MM.1S (cell line): ENCODE results near the gene EIF4H.

Source experiments
- DNase-seq: peaks from one replicate; pipeline ENCODE4 v3.0.0-alpha.2; 2015
- H2AFZ ChIP-seq: fragments of 300-600 bp; sonication (generic); 2 replicates; pipeline ENCODE4 v1.6.0; 2016; ENCODE audit warnings: antibody characterized with exemption, low read length
- H3F3A ChIP-seq: fragments of 300-600 bp; sonication (generic); 2 replicates; pipeline ENCODE4 v1.6.1; 2016; ENCODE audit warnings: mild to moderate bottlenecking, antibody characterized with exemption, low read length, moderate library complexity, mixed read lengths; ENCODE audit not compliant: insufficient read depth
- H3K27ac ChIP-seq: fragments of 300-600 bp; sonication (generic); 2 replicates; pipeline ENCODE4 v1.5.1; 2016; ENCODE audit warnings: mild to moderate bottlenecking, low read length
- H3K27me3 ChIP-seq: fragments of 300-600 bp; sonication (generic); replicated peaks from 2 replicates; pipeline ENCODE4 v1.6.0; 2016; ENCODE audit warnings: low read length; ENCODE audit not compliant: insufficient read depth
- H3K36me3 ChIP-seq: fragments of 300-600 bp; sonication (generic); replicated peaks from 2 replicates; pipeline ENCODE4 v1.6.1; 2016; ENCODE audit warnings: mild to moderate bottlenecking, low read length, mixed read lengths; ENCODE audit not compliant: insufficient read depth
- H3K4me1 ChIP-seq: fragments of 300-600 bp; sonication (generic); 2 replicates; pipeline ENCODE4 v1.6.1; 2016; ENCODE audit warnings: low read length, mixed read lengths
- H3K4me2 ChIP-seq: fragments of 300-600 bp; sonication (generic); 2 replicates; pipeline ENCODE4 v1.6.0; 2016; ENCODE audit warnings: low read depth, low read length
- H3K4me3 ChIP-seq: fragments of 300-600 bp; sonication (generic); 2 replicates; pipeline ENCODE4 v1.5.1; 2016; ENCODE audit warnings: low read length, mixed read lengths
- H3K79me2 ChIP-seq: fragments of 300-600 bp; sonication (generic); 2 replicates; pipeline ENCODE4 v1.6.1; 2016; ENCODE audit warnings: mixed run types, low read length, mixed read lengths
- H3K9ac ChIP-seq: fragments of 300-600 bp; sonication (generic); 2 replicates; pipeline ENCODE4 v1.6.1; 2016; ENCODE audit warnings: low read length, mixed read lengths
- H3K9me2 ChIP-seq: fragments of 300-600 bp; sonication (generic); replicated peaks from 2 replicates; pipeline ENCODE4 v1.6.1; 2016; ENCODE audit warnings: mild to moderate bottlenecking, low read length, mixed read lengths; ENCODE audit not compliant: insufficient read depth
- H3K9me3 ChIP-seq: fragments of 300-600 bp; sonication (generic); replicated peaks from 2 replicates; pipeline ENCODE4 v1.6.1; 2016; ENCODE audit warnings: mild to moderate bottlenecking, low read length, mixed read lengths; ENCODE audit not compliant: insufficient read depth
- H4K20me1 ChIP-seq: fragments of 300-600 bp; sonication (generic); 2 replicates; pipeline ENCODE4 v1.6.1; 2016; ENCODE audit warnings: mild to moderate bottlenecking, low read length, moderate library complexity, mixed read lengths; ENCODE audit not compliant: insufficient read depth
- CTCF ChIP-seq: fragments of 300-600 bp; sonication (generic); IDR thresholded peaks from 2 replicates; pipeline ENCODE4 v1.5.1; 2016; ENCODE audit warnings: antibody characterized with exemption, low read length, mixed read lengths
- EZH2 ChIP-seq: fragments of 300-600 bp; sonication (generic); optimal IDR thresholded peaks from 2 replicates; pipeline ENCODE3; 2017; ENCODE audit warnings: low read depth, mild to moderate bottlenecking, antibody characterized with exemption, low read length, mixed read lengths
- EZH2phosphoT487 ChIP-seq: fragments of 300-600 bp; sonication (generic); IDR thresholded peaks from 2 replicates; pipeline ENCODE4 v1.6.1; 2018; ENCODE audit warnings: antibody characterized with exemption, low read length

The EIF4H gene

DNA sequence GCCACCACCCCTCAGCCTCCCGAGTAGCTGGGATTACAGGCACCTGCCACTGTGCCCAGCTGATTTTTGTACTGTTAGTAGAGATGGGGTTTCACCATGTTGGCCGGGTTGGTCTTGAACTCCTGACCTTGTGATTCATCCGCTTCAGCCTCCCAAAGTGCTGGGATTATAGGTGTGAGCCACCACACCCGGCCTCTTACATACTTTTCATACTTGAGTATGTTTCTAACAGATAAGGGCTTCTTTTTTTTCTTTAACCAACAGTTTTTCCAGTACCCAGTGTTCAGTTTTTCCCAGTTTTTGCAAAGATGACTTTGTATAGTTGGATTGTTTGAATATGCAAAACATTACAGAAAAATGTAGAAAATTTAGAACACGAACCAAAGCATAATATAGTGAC is 7.7 kb downstream of the EIF4H start:
- H4K20me1 ChIP-seq: peaks cover 96% of the 10 kb centered on the region
- H3F3A ChIP-seq: no peaks in the 10 kb centered on the region
- DNase-seq: no peak
- H3K4me1 ChIP-seq: no peaks in the 10 kb centered on the region; the same call in 1 of the 2 replicates
- H2AFZ ChIP-seq: no peak overlapping the region
- TF ChIP-seq EZH2phosphoT487: no peak
- no peak for TF ChIP-seq CTCF
- no peak for TF ChIP-seq EZH2
- H3K79me2 ChIP-seq: peaks cover 100% of the 10 kb centered on the region
- 0 out of 2 replicates have a peak, but pooled peaks cover 2% of the 10 kb centered on the region for H3K36me3 ChIP-seq
- H3K9ac ChIP-seq: no peak overlapping the region
- H3K4me3 ChIP-seq: no peak overlapping the region
- H3K9me2 ChIP-seq: no peaks in the 10 kb centered on the region
- H3K9me3 ChIP-seq: no peaks in the 10 kb centered on the region
- H3K4me2 ChIP-seq: no peak overlapping the region
- no peak overlapping the region for H3K27ac ChIP-seq
- no peaks in the 10 kb centered on the region for H3K27me3 ChIP-seq

DNA sequence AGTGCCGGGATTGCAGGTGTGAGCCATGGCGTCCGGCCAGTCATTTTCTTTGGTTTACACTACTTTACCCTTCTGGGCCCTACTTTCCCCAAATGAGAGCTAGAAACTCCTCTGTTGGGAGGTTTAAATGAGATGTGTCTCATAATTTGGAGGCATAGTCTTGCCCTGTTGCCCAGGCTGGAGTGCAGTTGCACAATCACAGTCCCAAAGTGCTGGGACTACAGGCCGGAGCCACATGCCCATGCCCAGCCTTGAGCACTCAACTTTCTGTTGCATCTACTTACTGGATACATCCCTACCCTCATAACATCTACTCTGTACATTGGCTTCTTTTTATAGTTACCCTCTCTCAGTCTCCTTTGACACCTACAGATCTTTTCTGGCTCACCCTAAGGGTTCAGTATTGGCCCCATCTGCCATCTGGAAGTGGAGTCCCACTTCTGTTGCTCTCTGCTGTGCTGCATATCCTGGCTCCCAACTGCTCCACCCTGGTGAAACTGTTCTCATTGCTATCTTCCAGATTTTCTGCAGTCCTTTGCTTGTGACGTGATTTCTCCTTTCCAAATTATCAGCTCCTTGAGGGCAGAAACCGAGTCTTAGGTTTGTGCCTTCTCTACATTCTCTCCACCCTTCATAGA is 8.4 kb downstream of the EIF4H start:
- Histone ChIP-seq H3F3A (no peaks in the 10 kb centered on the region), H3K27ac (no peak overlapping the region), H3K9me3 (no peaks in the 10 kb centered on the region), H3K79me2 (peaks cover 100% of the 10 kb centered on the region), H3K27me3 (no peaks in the 10 kb centered on the region), H3K9me2 (no peaks in the 10 kb centered on the region), H3K4me3 (no peak overlapping the region), H4K20me1 (peaks cover 96% of the 10 kb centered on the region), H2AFZ (no peak overlapping the region), H3K9ac (no peak overlapping the region), H3K4me1 (no peaks in the 10 kb centered on the region), H3K4me2 (no peak overlapping the region), H3K36me3 (0 out of 2 replicates have a peak, but pooled peaks cover 2% of the 10 kb centered on the region)
- no peak for DNase-seq
- TF ChIP-seq CTCF: no peak
- TF ChIP-seq EZH2phosphoT487: no peak
- TF ChIP-seq EZH2: no peak

- Histone ChIP-seq H3F3A (no peaks in the 10 kb centered on the region), H3K27me3 (no peaks in the 10 kb centered on the region), H3K36me3 (0 out of 2 replicates have a peak, but pooled peaks cover 6% of the 10 kb centered on the region), H3K9me2 (no peaks in the 10 kb centered on the region), H3K4me2 (no peak overlapping the region), H3K27ac (no peak overlapping the region), H4K20me1 (peaks cover 95% of the 10 kb centered on the region), H3K79me2 (peaks cover 100% of the 10 kb centered on the region), H3K4me3 (no peak overlapping the region), H3K4me1 (no peaks in the 10 kb centered on the region), H3K9me3 (no peaks in the 10 kb centered on the region), H2AFZ (no peak overlapping the region), H3K9ac (no peak overlapping the region)
- TF ChIP-seq EZH2phosphoT487 (no peak), EZH2 (no peak), CTCF (no peak)
- no peak for DNase-seq
Measured at GRCh38 chr7:74183142-74183541, 9.0 kb downstream of the EIF4H start.
